IMR-90 (cell line): ENCODE measurements around the gene RASAL1. TPM values are rescaled to one million over a fixed set of nuclear protein-coding genes. Genes with fewer than 3 reads are reported as not detected.

Experiments used
- ATAC-seq: fragments of 200-7000 bp; cut with Tn5 transposase; 2 replicates; pipeline ENCODE4 v1.9.1; 2020; ENCODE audit warnings: low read depth, mild to moderate bottlenecking, moderate library complexity
- BruUV-seq: library from RNA; stranded (reverse); fragments of 400-500 nt; replicated peaks from 2 replicates; lab custom pipeline; 2021; lab: Mats Ljungman, UMichigan
- CTCF ChIA-PET: fragments of 300-600 bp; formaldehyde crosslinking; extraction: SDS; loops from one replicate; lab custom pipeline; 2021; ENCODE audit warnings: antibody characterized with exemption; lab: Yijun Ruan, JAX
- POLR2A ChIA-PET: fragments of 300-600 bp; sonication (Branson Sonifier 250); formaldehyde crosslinking; loops from one replicate; lab custom pipeline; 2022; ENCODE audit warnings: antibody characterized with exemption; ENCODE audit not compliant: unreplicated experiment; lab: Charles Lee
- DNase-seq: peaks from one replicate; pipeline ENCODE4 v3.0.0; 2013
- H2AFZ ChIP-seq: replicated peaks from 2 replicates; pipeline ENCODE3; 2013; ENCODE audit warnings: low read length, mild to moderate bottlenecking; ENCODE audit not compliant: poor library complexity
- H2AK5ac ChIP-seq: 2 replicates; pipeline ENCODE4 v1.6.1; 2013; ENCODE audit warnings: low read depth, low read length, inconsistent platforms
- H2AK9ac ChIP-seq: replicated peaks from 2 replicates; pipeline ENCODE3; 2013; ENCODE audit warnings: mild to moderate bottlenecking, low read depth, low read length, moderate library complexity; ENCODE audit not compliant: poor library complexity
- H2BK120ac ChIP-seq: 2 replicates; pipeline ENCODE4 v1.6.1; 2013; ENCODE audit warnings: low read depth, low read length, inconsistent platforms
- H2BK15ac ChIP-seq: 3 replicates; pipeline ENCODE4 v1.6.1; 2013; ENCODE audit warnings: low read depth, low read length, inconsistent platforms
- H2BK20ac ChIP-seq: 2 replicates; pipeline ENCODE4 v1.6.1; 2013; ENCODE audit warnings: low read depth, mild to moderate bottlenecking, inconsistent platforms, low read length, moderate library complexity
- H2BK5ac ChIP-seq: 2 replicates; pipeline ENCODE4 v1.6.1; 2013; ENCODE audit warnings: mild to moderate bottlenecking, low read depth, low read length, inconsistent platforms; ENCODE audit not compliant: poor library complexity, severe bottlenecking
- H3K14ac ChIP-seq: replicated peaks from 2 replicates; pipeline ENCODE4 v1.6.1; 2013; ENCODE audit warnings: low read depth, low read length, inconsistent platforms
- H3K18ac ChIP-seq: 2 replicates; pipeline ENCODE4 v1.6.1; 2013; ENCODE audit warnings: low read depth, low read length, control low read depth
- H3K23ac ChIP-seq: 2 replicates; pipeline ENCODE4 v1.6.1; 2013; ENCODE audit warnings: low read depth, low read length, inconsistent platforms
- H3K27ac ChIP-seq: 2 replicates; pipeline ENCODE4 v1.5.1; 2013; ENCODE audit warnings: mild to moderate bottlenecking, control low read depth, low read length; ENCODE audit not compliant: insufficient read depth
- H3K27me3 ChIP-seq: 2 replicates; pipeline ENCODE4 v1.6.1; 2013; ENCODE audit warnings: low read length; ENCODE audit not compliant: control insufficient read depth, insufficient read depth
- H3K36me3 ChIP-seq: 2 replicates; pipeline ENCODE4 v1.6.1; 2013; ENCODE audit warnings: low read length, mixed read lengths; ENCODE audit not compliant: control insufficient read depth, insufficient read depth
- H3K4ac ChIP-seq: 2 replicates; pipeline ENCODE4 v1.6.1; 2013; ENCODE audit warnings: low read depth, low read length, inconsistent platforms
- H3K4me1 ChIP-seq: 2 replicates; pipeline ENCODE4 v1.6.1; 2013; ENCODE audit warnings: low read length, mixed read lengths; ENCODE audit not compliant: control insufficient read depth, insufficient read depth
- H3K4me2 ChIP-seq: 2 replicates; pipeline ENCODE4 v1.6.1; 2013; ENCODE audit warnings: low read depth, mild to moderate bottlenecking, control low read depth, low read length, moderate library complexity
- H3K4me3 ChIP-seq: 2 replicates; pipeline ENCODE4 v1.5.1; 2013; ENCODE audit warnings: low read depth, mild to moderate bottlenecking, control low read depth, low read length, moderate library complexity; ENCODE audit not compliant: insufficient read depth
- H3K56ac ChIP-seq: 2 replicates; pipeline ENCODE4 v1.6.1; 2013; ENCODE audit warnings: low read length, inconsistent platforms; ENCODE audit not compliant: insufficient read depth; ENCODE audit errors: extremely low read depth
- H3K79me1 ChIP-seq, 2 experiments: 2 replicates each; pipeline ENCODE4 v1.6.1; 2013; ENCODE audit warnings: low read length in 2 of 2, inconsistent platforms in 1 of 2, low read depth in 1 of 2
- H3K9ac ChIP-seq: 2 replicates; pipeline ENCODE4 v1.6.1; 2013; ENCODE audit warnings: low read depth, low read length, control low read depth
- H3K9me1 ChIP-seq: 2 replicates; pipeline ENCODE4 v1.6.1; 2013; ENCODE audit warnings: low read length, inconsistent platforms; ENCODE audit not compliant: insufficient read depth
- H3K9me3 ChIP-seq: 2 replicates; pipeline ENCODE4 v1.6.1; 2013; ENCODE audit warnings: low read length; ENCODE audit not compliant: control insufficient read depth, insufficient read depth
- H4K20me1 ChIP-seq: 2 replicates; pipeline ENCODE4 v1.6.1; 2013; ENCODE audit warnings: low read length, inconsistent platforms; ENCODE audit not compliant: insufficient read depth
- H4K5ac ChIP-seq: 2 replicates; pipeline ENCODE4 v1.6.1; 2013; ENCODE audit warnings: mild to moderate bottlenecking, low read depth, low read length, control low read depth
- H4K8ac ChIP-seq, 2 experiments: 2 replicates each; pipeline ENCODE4 v1.6.1; 2013; ENCODE audit warnings: low read depth in 2 of 2, low read length in 2 of 2, control low read depth in 1 of 2, inconsistent platforms in 1 of 2
- H4K91ac ChIP-seq: 2 replicates; pipeline ENCODE4 v1.6.1; 2013; ENCODE audit warnings: low read depth, low read length, inconsistent platforms; ENCODE audit not compliant: insufficient read depth
- BHLHE40 ChIP-seq: fragments of 150-350 bp; IDR thresholded peaks from 2 replicates; pipeline ENCODE4 v1.6.1; 2016; ENCODE audit warnings: mild to moderate bottlenecking, low read depth, low read length
- CEBPB ChIP-seq: IDR thresholded peaks from 2 replicates; pipeline ENCODE4 v1.6.1; 2012; ENCODE audit warnings: low read depth, low read length, improper control_type of control experiment
- CHD1 ChIP-seq: IDR thresholded peaks from 2 replicates; pipeline ENCODE4 v1.6.1; 2012; ENCODE audit warnings: low read depth, low read length, improper control_type of control experiment
- ELK1 ChIP-seq: fragments of 150-350 bp; IDR thresholded peaks from 2 replicates; pipeline ENCODE4 v1.6.1; 2016; ENCODE audit warnings: low read depth, mild to moderate bottlenecking, low read length, moderate library complexity, borderline replicate concordance
- FOS ChIP-seq: fragments of 150-350 bp; IDR thresholded peaks from 2 replicates; pipeline ENCODE4 v1.6.1; 2016; ENCODE audit warnings: low read depth, low read length
- MAFK ChIP-seq: IDR thresholded peaks from 2 replicates; pipeline ENCODE4 v1.6.1; 2012; ENCODE audit warnings: low read depth, low read length, improper control_type of control experiment
- MAZ ChIP-seq: IDR thresholded peaks from 2 replicates; pipeline ENCODE4 v1.6.1; 2012; ENCODE audit warnings: low read depth, mild to moderate bottlenecking, low read length, improper control_type of control experiment, moderate library complexity, borderline replicate concordance
- MXI1 ChIP-seq: IDR thresholded peaks from 2 replicates; pipeline ENCODE4 v1.6.1; 2012; ENCODE audit warnings: low read depth, mild to moderate bottlenecking, low read length, moderate library complexity, borderline replicate concordance
- NFE2L2 ChIP-seq: fragments of 150-350 bp; IDR thresholded peaks from 2 replicates; pipeline ENCODE4 v1.6.1; 2016; ENCODE audit warnings: low read depth, mild to moderate bottlenecking, low read length
- POLR2A ChIP-seq: IDR thresholded peaks from 2 replicates; pipeline ENCODE4 v1.6.1; 2012; ENCODE audit warnings: mild to moderate bottlenecking, low read depth, low read length
- RAD21 ChIP-seq: IDR thresholded peaks from 2 replicates; pipeline ENCODE4 v1.6.1; 2012; ENCODE audit warnings: low read length, improper control_type of control experiment
- RCOR1 ChIP-seq: IDR thresholded peaks from 2 replicates; pipeline ENCODE4 v1.6.1; 2012; ENCODE audit warnings: mild to moderate bottlenecking, low read length, improper control_type of control experiment; ENCODE audit not compliant: insufficient replicate concordance
- RFX5 ChIP-seq: IDR thresholded peaks from 2 replicates; pipeline ENCODE4 v1.8.0; 2012; ENCODE audit warnings: low read depth, mild to moderate bottlenecking, low read length, moderate library complexity
- SMC3 ChIP-seq: fragments of 150-350 bp; IDR thresholded peaks from 2 replicates; pipeline ENCODE4 v1.6.1; 2016; ENCODE audit warnings: low read depth, mild to moderate bottlenecking, antibody characterized with exemption, low read length, moderate library complexity
- USF2 ChIP-seq: fragments of 150-350 bp; IDR thresholded peaks from 2 replicates; pipeline ENCODE4 v1.6.1; 2017; ENCODE audit warnings: mild to moderate bottlenecking, antibody characterized with exemption, low read length, low read depth
- WGBS, 2 experiments: methylation state at CpG; one replicate each; pipeline versions ENCODE4 v1.1.5 to v1.1.7; 2013; ENCODE audit warnings: missing lambda C conversion rate in 2 of 2; ENCODE audit not compliant: insufficient read length in 1 of 2; ENCODE audit errors: extremely low coverage in 2 of 2; 5-methylcytosine and 5-hydroxymethylcytosine counted together
- dilution Hi-C: fragments of 300-500 bp; cut with HindIII; formaldehyde crosslinking; loops from one replicate; pipeline ENCODE4 v1.14.3; 2018; ENCODE audit warnings: low sequenced_read_pairs; ENCODE audit not compliant: unreplicated experiment
- in situ Hi-C: fragments of 300-500 bp; cut with MboI; formaldehyde crosslinking; loops from 3 replicates; pipeline ENCODE4 v1.14.3; 2019; ENCODE audit warnings: low sequenced_read_pairs, inconsistent platforms, mixed read lengths
- intact Hi-C: fragments of 100-400 bp; cut with micrococcal nuclease; formaldehyde crosslinking; loops from 2 replicates; pipeline ENCODE4 v1.10.0; 2022
- polyA plus RNA-seq, 3 experiments: library from polyadenylated mRNA; depleted of rRNA; stranded (reverse); fragments of >200 nt; gene quantifications; 2 replicates each; pipeline ENCODE4 v1.2.3, GENCODE V29; 2012; ENCODE audit warnings: low replicate concordance in 1 of 3
- total RNA-seq: library from RNA; depleted of rRNA; stranded (reverse); fragments of >200 nt; gene quantifications from 2 replicates; pipeline ENCODE4 v1.2.3, GENCODE V29; 2012
- TF ChIP-seq, protein P1 (sequence below): conservative IDR thresholded peaks from 2 replicates; pipeline ENCODE4 v1.5.1; 2012; ENCODE audit warnings: mild to moderate bottlenecking, low read depth, low read length, improper control_type of control experiment

The RASAL1 gene
- total and polyA plus RNA-seq, 2 of the 4 experiments (the other 2 are of a cell fraction) = not detected

GRCh38 chr12:113104953-113105510, 30.5 kb downstream of the RASAL1 start:
- Histone ChIP-seq H3K36me3 (no peaks in the 10 kb centered on the region), H2BK5ac (no peak overlapping the region), H4K8ac (no peak overlapping the region), H4K20me1 (no peaks in the 10 kb centered on the region), H3K27me3 (peaks cover 5% of the 10 kb centered on the region; the same call in 1 of the 2 replicates), H3K27ac (no peak overlapping the region), H3K9me3 (no peaks in the 10 kb centered on the region), H3K4me3 (no peak overlapping the region), H2BK120ac (no peak overlapping the region), H2BK20ac (no peak overlapping the region), H3K4me1 (no peaks in the 10 kb centered on the region), H2BK15ac (no peak overlapping the region), H3K14ac (no peak overlapping the region), H2AK9ac (no peak overlapping the region), H3K56ac (no peak overlapping the region), H3K4ac (no peak overlapping the region), H2AFZ (no peak overlapping the region), H3K23ac (no peak overlapping the region), H3K4me2 (no peak overlapping the region), H3K9me1 (no peaks in the 10 kb centered on the region), H2AK5ac (no peak overlapping the region), H4K5ac (no peak overlapping the region), H4K91ac (no peak overlapping the region), H3K79me1 (no peaks in the 10 kb centered on the region), H3K9ac (no peak overlapping the region), H3K18ac (no peak overlapping the region)
- intact Hi-C loops = no loop called here
- DNase-seq (no peak), ATAC-seq (no peak)
- ChIA-PET CTCF (no interaction called here), POLR2A (no interaction called here)
- TF ChIP-seq RAD21 = no peak
- no peak for TF ChIP-seq POLR2A
- TF ChIP-seq USF2 = no peak
- no peak for TF ChIP-seq SMC3
- no peak for TF ChIP-seq NFE2L2
- no peak for TF ChIP-seq RCOR1
- TF ChIP-seq MAZ = no peak
- TF ChIP-seq FOS = no peak
- TF ChIP-seq MXI1 = no peak
- no peak for TF ChIP-seq ELK1
- no peak for TF ChIP-seq CEBPB
- TF ChIP-seq RFX5 = no peak
- TF ChIP-seq, protein P1, sequence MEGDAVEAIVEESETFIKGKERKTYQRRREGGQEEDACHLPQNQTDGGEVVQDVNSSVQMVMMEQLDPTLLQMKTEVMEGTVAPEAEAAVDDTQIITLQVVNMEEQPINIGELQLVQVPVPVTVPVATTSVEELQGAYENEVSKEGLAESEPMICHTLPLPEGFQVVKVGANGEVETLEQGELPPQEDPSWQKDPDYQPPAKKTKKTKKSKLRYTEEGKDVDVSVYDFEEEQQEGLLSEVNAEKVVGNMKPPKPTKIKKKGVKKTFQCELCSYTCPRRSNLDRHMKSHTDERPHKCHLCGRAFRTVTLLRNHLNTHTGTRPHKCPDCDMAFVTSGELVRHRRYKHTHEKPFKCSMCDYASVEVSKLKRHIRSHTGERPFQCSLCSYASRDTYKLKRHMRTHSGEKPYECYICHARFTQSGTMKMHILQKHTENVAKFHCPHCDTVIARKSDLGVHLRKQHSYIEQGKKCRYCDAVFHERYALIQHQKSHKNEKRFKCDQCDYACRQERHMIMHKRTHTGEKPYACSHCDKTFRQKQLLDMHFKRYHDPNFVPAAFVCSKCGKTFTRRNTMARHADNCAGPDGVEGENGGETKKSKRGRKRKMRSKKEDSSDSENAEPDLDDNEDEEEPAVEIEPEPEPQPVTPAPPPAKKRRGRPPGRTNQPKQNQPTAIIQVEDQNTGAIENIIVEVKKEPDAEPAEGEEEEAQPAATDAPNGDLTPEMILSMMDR = no peak
- no peak for TF ChIP-seq CHD1
- no peak for TF ChIP-seq MAFK
- TF ChIP-seq BHLHE40 = no peak
- in situ Hi-C loops = no loop called here
- dilution Hi-C loops = no loop called here
- no TSS peak for BruUV-seq
- 65% methylated on average over 10 of the region's 13 CpGs; no CpG with 5 or more reads in 1 of the 2 experiments for WGBS, 2 experiments
